Fibroblast of pulmonary artery (primary cell): Measurements from ENCODE around the gene KIF19.

Experiments
- DNase-seq: peaks from one replicate; pipeline ENCODE4 v3.0.0-alpha.2; 2010; ENCODE audit warnings: low read depth
- H3K4me3 ChIP-seq: replicated peaks from 2 replicates; pipeline ENCODE4 v1.5.1; 2011; ENCODE audit warnings: low read depth, mild to moderate bottlenecking, control low read depth, low read length, moderate library complexity
- CTCF ChIP-seq: IDR thresholded peaks from 2 replicates; pipeline ENCODE4 v1.5.1; 2011; ENCODE audit warnings: mild to moderate bottlenecking, control low read depth, low read length, inconsistent platforms; ENCODE audit errors: missing control alignments

The KIF19 gene

DNA sequence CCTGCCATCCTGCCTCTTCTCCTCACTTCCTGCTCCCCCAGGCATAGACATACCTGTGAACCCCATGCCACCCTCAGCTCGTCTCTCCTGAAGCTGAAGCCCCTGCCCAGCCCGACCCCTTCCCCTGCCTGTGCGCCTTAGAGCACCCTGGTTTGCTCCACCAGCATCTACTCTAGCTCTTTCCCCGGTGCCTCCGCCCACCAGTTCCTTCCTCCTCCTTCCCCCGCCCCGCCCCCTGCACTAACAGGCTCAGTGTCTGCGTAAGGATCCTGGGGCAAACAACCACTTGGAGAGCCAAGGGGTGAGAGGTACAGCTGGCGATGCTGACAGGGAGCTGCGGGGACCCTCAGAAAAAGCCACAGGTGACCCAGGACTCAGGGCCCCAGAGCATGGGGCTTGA, 43.2 kb downstream of the KIF19 start:
- TF ChIP-seq CTCF = no peak
- H3K4me3 ChIP-seq = no peak overlapping the region
- DNase-seq = no peak

- no peak overlapping the region for H3K4me3 ChIP-seq
- no peak for TF ChIP-seq CTCF
- DNase-seq = no peak
Measured at GRCh38 chr17:74369665-74370490, 43.9 kb downstream of the KIF19 start.

- H3K4me3 ChIP-seq = no peak overlapping the region
- no peak for TF ChIP-seq CTCF
- DNase-seq = no peak
Measured at GRCh38 chr17:74371653-74372147, 45.7 kb downstream of the KIF19 start.

- no peak for TF ChIP-seq CTCF
- no peak overlapping the region for H3K4me3 ChIP-seq
Measured at GRCh38 chr17:74372426-74372825, 46.4 kb downstream of the KIF19 start.

GRCh38 chr17:74373838-74374606, 48.0 kb downstream of the KIF19 start:
- no peak for DNase-seq

More at GRCh38 chr17:74372426-74372825, 46.4 kb downstream of the KIF19 start:
- no peak for DNase-seq

GRCh38 chr17:74374858-74375257, 48.8 kb downstream of the KIF19 start:
- no peak for DNase-seq
- H3K4me3 ChIP-seq = no peak overlapping the region
- no peak for TF ChIP-seq CTCF

More at GRCh38 chr17:74373838-74374606, 48.0 kb downstream of the KIF19 start:
- TF ChIP-seq CTCF = no peak
- no peak overlapping the region for H3K4me3 ChIP-seq
